Activated B cell treated with CpG ODN at 0.5 μM for 24 hours (primary cell): ENCODE results near the gene CFAP65. TPM values are rescaled to one million over a fixed set of nuclear protein-coding genes. Genes with fewer than 3 reads are reported as not detected.

Experiments
- ATAC-seq: fragments of 200-7000 bp; cut with Tn5 transposase; one replicate; pipeline ENCODE4 v1.10.0; 2021; ENCODE audit warnings: low read depth, mild to moderate bottlenecking, moderate library complexity
- CTCF ChIA-PET: fragments of 350-600 bp; sonication (Branson Sonifier 250); formaldehyde crosslinking; loops from one replicate; lab custom pipeline; 2021; ENCODE audit warnings: antibody characterized with exemption; lab: Charles Lee
- POLR2A ChIA-PET: fragments of 350-600 bp; sonication (Branson Sonifier 250); formaldehyde crosslinking; loops from one replicate; lab custom pipeline; 2021; ENCODE audit warnings: antibody characterized with exemption; lab: Charles Lee
- DNase-seq: peaks from one replicate; pipeline ENCODE4 v3.0.0; 2022
- H3K27ac Mint-ChIP-seq: one replicate; pipeline ENCODE4 v1.8.0; 2020; ENCODE audit warnings: mixed read lengths
- H3K27me3 Mint-ChIP-seq: one replicate; pipeline ENCODE4 v1.8.0; 2021; ENCODE audit warnings: mixed read lengths
- H3K36me3 Mint-ChIP-seq: one replicate; pipeline ENCODE4 v1.8.0; 2021; ENCODE audit warnings: low read depth, mixed read lengths
- H3K4me1 Mint-ChIP-seq: one replicate; pipeline ENCODE4 v1.8.0; 2021; ENCODE audit warnings: mixed read lengths
- H3K4me3 Mint-ChIP-seq: one replicate; pipeline ENCODE4 v1.8.0; 2020; ENCODE audit warnings: mild to moderate bottlenecking, mixed read lengths
- H3K9me3 Mint-ChIP-seq: one replicate; pipeline ENCODE4 v1.8.0; 2020; ENCODE audit warnings: mixed read lengths
- intact Hi-C: fragments of 100-400 bp; cut with micrococcal nuclease; formaldehyde crosslinking; loops from one replicate; pipeline ENCODE4 v1.15.1; 2024
- total RNA-seq: library from RNA; stranded (reverse); gene quantifications from 2 replicates; pipeline ENCODE4 v1.2.3, GENCODE V29; 2022
- TF ChIP-seq, protein P1 (sequence below): fragments of 200-600 bp; IDR thresholded peaks from one replicate; pipeline ENCODE4 v1.8.0; 2022; ENCODE audit warnings: antibody characterized with exemption, mild to moderate bottlenecking

Gene CFAP65
- total RNA-seq, 1 donor from 2014 or later: not detected

DNA sequence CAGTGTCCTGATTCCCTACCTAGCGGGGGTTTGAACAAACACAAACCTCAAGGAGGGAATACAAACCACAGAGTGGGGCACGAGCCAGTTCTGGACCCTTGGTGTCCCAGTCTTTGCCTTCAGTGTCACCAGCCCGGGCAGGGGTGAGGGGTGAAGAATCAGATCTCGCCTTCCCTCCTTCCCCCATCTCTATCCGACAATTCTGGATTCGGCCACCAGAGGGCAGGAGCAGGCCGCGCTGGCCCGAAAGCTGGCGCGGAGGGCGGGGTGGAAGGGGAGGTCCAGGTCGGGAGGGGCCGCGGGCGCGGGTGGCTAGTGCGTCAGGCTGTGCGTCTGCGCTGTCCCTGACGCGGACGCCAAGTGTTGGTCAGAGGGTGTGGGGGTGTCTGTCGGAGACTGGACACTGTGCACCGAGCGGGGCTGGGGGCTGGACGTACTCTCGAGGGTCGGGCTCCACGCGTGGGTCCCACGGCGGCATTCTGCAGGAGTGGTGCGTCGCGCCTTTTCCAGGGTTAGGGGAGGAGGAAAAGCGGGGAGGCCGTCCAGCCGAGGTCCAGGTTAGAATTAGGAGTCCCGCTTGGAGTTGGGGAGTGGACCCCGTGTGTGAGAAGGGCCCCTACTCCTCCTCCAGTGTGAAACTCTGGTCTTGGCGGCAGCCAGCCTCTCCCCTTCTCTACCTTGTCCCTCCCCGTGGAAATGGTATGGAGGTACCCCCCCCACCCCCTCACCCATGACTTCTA, 45.2 kb downstream of the CFAP65 start:
- no peak overlapping the region for H3K4me3 Mint-ChIP-seq
- ATAC-seq: peak; percentile 80
- ChIA-PET POLR2A (no interaction called here), CTCF (interaction anchor here (1.0 to 2.9 kb wide), 8 partner anchors 14 to 159 kb away, joined by 3 to 25 read pairs (median 4); no protein-coding TSS in a partner anchor)
- peak; percentile 70 for DNase-seq
- H3K27me3 Mint-ChIP-seq: peaks cover 62% of the 10 kb centered on the region
- H3K4me1 Mint-ChIP-seq: peaks cover 16% of the 10 kb centered on the region
- TF ChIP-seq, protein P1, sequence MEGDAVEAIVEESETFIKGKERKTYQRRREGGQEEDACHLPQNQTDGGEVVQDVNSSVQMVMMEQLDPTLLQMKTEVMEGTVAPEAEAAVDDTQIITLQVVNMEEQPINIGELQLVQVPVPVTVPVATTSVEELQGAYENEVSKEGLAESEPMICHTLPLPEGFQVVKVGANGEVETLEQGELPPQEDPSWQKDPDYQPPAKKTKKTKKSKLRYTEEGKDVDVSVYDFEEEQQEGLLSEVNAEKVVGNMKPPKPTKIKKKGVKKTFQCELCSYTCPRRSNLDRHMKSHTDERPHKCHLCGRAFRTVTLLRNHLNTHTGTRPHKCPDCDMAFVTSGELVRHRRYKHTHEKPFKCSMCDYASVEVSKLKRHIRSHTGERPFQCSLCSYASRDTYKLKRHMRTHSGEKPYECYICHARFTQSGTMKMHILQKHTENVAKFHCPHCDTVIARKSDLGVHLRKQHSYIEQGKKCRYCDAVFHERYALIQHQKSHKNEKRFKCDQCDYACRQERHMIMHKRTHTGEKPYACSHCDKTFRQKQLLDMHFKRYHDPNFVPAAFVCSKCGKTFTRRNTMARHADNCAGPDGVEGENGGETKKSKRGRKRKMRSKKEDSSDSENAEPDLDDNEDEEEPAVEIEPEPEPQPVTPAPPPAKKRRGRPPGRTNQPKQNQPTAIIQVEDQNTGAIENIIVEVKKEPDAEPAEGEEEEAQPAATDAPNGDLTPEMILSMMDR: peak; percentile 49
- H3K36me3 Mint-ChIP-seq: no peaks in the 10 kb centered on the region
- H3K27ac Mint-ChIP-seq: no peak overlapping the region
- no peaks in the 10 kb centered on the region for H3K9me3 Mint-ChIP-seq
- intact Hi-C loops: loop anchor here (5.0 kb wide), 1 partner anchor 61 kb away; no protein-coding TSS in a partner anchor

DNA sequence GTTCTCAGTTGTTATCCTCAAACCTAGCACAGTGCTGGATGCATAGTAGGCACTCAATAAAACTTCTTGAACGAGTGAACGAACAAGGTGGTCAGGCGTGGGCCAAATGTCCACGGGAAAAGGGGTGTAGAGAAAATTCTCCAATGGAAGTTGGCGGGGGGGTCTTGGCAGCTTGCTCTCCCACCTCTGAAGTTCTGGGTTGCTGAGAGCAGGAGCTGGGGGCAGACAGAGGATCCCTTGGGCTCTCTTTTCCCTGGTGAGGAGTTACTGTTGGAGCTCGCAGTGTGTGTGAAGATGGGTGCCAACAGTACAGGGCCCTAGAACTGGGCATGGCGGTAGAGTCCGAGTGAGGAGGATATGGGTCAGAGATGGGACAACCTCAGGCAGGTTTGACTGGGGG, 45.8 kb downstream of the CFAP65 start:
- Mint-ChIP-seq H3K27me3 (peaks cover 63% of the 10 kb centered on the region), H3K4me3 (no peak overlapping the region), H3K27ac (no peak overlapping the region), H3K4me1 (peaks cover 16% of the 10 kb centered on the region), H3K9me3 (no peaks in the 10 kb centered on the region), H3K36me3 (no peaks in the 10 kb centered on the region)
- ChIA-PET POLR2A (no interaction called here), CTCF (interaction anchor here (0.5 to 2.9 kb wide), 10 partner anchors 13 to 329 kb away, joined by 3 to 25 read pairs (median 3); no protein-coding TSS in a partner anchor)
- ATAC-seq: no peak
- no peak for DNase-seq
- TF ChIP-seq, protein P1: no peak
- intact Hi-C loops: loop anchor here (5.0 kb wide), 1 partner anchor 62 kb away; no protein-coding TSS in a partner anchor

DNA sequence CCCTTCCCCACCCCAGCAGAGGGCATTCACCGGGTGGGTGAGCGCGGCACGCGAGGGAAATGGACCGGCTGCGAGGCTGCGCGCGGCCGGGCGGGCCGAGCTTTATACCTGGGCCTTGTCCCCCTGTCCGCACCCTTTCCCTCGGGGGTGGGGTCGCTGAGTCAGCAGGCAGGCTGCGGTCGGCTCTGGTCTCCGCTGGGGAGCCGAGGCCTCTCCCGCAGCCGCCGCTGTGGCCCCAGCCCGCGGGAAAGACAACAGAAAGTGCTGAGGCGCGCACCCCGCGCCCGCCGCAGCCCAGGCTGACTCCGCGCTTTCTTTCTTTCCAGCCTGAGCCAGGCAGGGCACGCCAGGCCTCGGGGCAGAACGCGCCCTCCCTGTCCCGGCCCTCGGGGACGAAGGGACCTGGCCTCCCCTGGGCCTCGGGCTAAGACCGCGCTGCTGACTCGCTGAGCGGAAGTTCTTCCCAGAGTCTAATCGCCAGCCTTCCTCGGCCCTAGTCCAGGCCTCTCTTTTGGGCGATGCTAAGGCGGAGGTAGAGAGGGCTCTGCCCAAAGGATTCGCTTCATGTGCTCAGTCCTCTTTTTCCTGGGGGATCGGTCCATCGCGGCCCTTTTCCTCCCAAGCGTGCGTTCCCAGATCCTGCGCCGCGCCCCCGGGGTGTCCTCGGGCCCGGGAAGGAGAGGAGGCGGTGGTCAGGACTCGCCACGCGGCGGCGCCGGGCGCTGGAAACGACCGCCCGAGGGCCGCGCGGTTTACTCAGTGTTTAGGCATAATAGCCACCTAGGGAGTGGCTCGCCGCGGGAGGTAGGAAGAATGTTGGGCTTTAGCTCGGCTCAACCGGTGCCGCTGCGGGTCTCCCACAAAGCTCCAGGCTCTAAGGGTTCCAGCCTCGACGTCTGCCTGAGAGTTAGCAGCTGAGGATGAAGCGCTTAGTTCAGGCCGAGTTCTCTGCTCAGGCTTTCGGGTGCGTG, 47.7 kb downstream of the CFAP65 start, which contains the start of gene CRYBA2:
Gene CRYBA2 (minus strand): TSS at position 78 of the 971 bp plus-strand sequence. CDS start 246 bp downstream, outside the sequence.
- TF ChIP-seq, protein P1: no peak
- ATAC-seq: no peak
- Mint-ChIP-seq H3K4me3 (no peak within 1 kb of the TSS), H3K27me3 (peaks cover 73% of the 10 kb centered on the region), H3K27ac (no peak within 1 kb of the TSS), H3K36me3 (no peaks in the 10 kb centered on the region), H3K9me3 (no peaks in the 10 kb centered on the region), H3K4me1 (peaks cover 16% of the 10 kb centered on the region)
- intact Hi-C loops: no loop called here
- ChIA-PET POLR2A (no interaction called here), CTCF (interaction anchor here (0.9 kb wide), 1 partner anchor 161 kb away, joined by 3 read pairs; no protein-coding TSS in a partner anchor)
- DNase-seq: no peak

DNA sequence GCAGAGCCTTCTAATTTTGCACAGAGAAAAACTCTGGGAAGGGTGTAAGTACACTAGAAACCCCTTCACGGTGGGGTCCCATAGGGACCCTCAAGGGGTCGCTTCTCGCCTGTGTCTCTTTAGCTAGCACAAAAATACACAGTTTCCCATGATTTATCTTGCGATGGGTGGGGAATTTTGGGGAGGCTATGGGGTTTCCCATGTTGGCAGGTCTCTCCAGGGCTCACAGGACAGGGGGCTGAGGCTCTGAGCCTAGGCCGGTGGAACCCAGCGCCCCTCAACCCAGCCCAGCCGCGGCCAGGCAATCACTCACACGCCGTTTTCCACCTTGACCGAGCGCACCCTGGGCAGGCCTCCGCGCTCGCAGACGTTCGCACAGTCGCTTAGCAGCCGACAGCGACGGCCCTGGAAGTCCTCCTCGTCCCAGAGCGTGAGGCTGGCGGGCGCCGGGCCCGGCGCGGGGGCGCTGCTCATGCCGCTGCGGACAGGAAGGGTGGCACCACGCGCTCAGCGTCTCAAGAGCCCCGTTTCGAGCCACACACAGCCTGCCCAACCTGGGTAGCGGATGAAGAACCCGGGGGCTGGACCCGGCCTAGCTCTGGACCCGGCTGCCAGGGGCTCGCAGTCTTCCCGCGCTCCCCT, 48.5 kb downstream of the CFAP65 start:
- ChIA-PET CTCF (no interaction called here), POLR2A (no interaction called here)
- DNase-seq: no peak
- no peak for ATAC-seq
- intact Hi-C loops: no loop called here
- TF ChIP-seq, protein P1: no peak
- Mint-ChIP-seq H3K4me3 (no peak overlapping the region), H3K36me3 (no peaks in the 10 kb centered on the region), H3K4me1 (peaks cover 16% of the 10 kb centered on the region), H3K9me3 (no peaks in the 10 kb centered on the region), H3K27me3 (peaks cover 72% of the 10 kb centered on the region), H3K27ac (no peak overlapping the region)
